ENCODE measurements around the gene KPNA2. TPM values are rescaled to one million over a fixed set of nuclear protein-coding genes. Genes with fewer than 3 reads are reported as not detected.
A peak's percentile ranks its signal among the peaks of the same experiment; 100 is the strongest.

Gene KPNA2
- total and polyA plus RNA-seq, 2 of the 13 experiments (the other 11 are each of a cell fraction or from before 2014, with no cell fraction given): 111 to 305 TPM

GRCh38 chr17:68019675-68020408, 15.7 kb upstream of the KPNA2 start (continued):
- TF ChIP-seq HMG20B (CRISPR knock-in tag; conservative IDR thresholded peaks at IDR 0.05) (peak; percentile 77; the same call in 1 of the 2 replicates), NR2F6 (IDR thresholded peaks at IDR 0.05) (peak; percentile 47; the same call in 1 of the 2 replicates), NR2F6 (CRISPR knock-in tag; IDR thresholded peaks at IDR 0.05) (peak; percentile 87), ZNF17 (CRISPR knock-in tag; IDR thresholded peaks at IDR 0.05) (no peak), BRCA1 (CRISPR knock-in tag; IDR thresholded peaks at IDR 0.05) (peak; percentile 72; the same call in 1 of the 2 replicates), TCF7 (IDR thresholded peaks at IDR 0.05; ENCODE audit: low read depth) (no peak), REL (CRISPR knock-in tag; conservative IDR thresholded peaks at IDR 0.05) (0 out of 2 replicates have a peak, but pooled peaks have one; percentile 84), SIX1 (CRISPR knock-in tag; IDR thresholded peaks at IDR 0.05; ENCODE audit: borderline replicate concordance) (peak; percentile 89), ZNF652 (CRISPR knock-in tag; IDR thresholded peaks at IDR 0.05; ENCODE audit: borderline replicate concordance, low read depth) (peak; percentile 61; the same call in 1 of the 2 replicates), ZNF121 (CRISPR knock-in tag; IDR thresholded peaks at IDR 0.05) (peak; percentile 51), TCF7L2 (IDR thresholded peaks at IDR 0.05; ENCODE audit: low read depth, low read length) (no peak), IKZF5 (CRISPR knock-in tag; IDR thresholded peaks at IDR 0.05) (peak; percentile 99), GPN1 (CRISPR knock-in tag; IDR thresholded peaks at IDR 0.05; ENCODE audit: borderline replicate concordance) (peak; percentile 86; the same call in 1 of the 2 replicates), ELK4 (CRISPR knock-in tag; IDR thresholded peaks at IDR 0.05; ENCODE audit: borderline replicate concordance) (no peak), ZFP82 (CRISPR knock-in tag; IDR thresholded peaks at IDR 0.05; ENCODE audit: borderline replicate concordance) (no peak; the same call in 1 of the 2 replicates), BRF2 (CRISPR knock-in tag; IDR thresholded peaks at IDR 0.05) (peak; percentile 98), ELF1 (CRISPR knock-in tag; IDR thresholded peaks at IDR 0.05) (peak; percentile 69; the same call in 1 of the 2 replicates), YEATS2 (CRISPR knock-in tag; IDR thresholded peaks at IDR 0.05; ENCODE audit: borderline replicate concordance) (peak; percentile 91), SRSF1 (optimal IDR thresholded peaks at IDR 0.05; ENCODE audit: low read depth, low read length) (peak; percentile 86), CTCF (CRISPR knock-in tag; IDR thresholded peaks at IDR 0.05) (peak; percentile 65), MTF1 (CRISPR knock-in tag; IDR thresholded peaks at IDR 0.05) (peak; percentile 91), SMC3 (IDR thresholded peaks at IDR 0.05; ENCODE audit: low read length) (no peak), CBFB (CRISPR knock-in tag; IDR thresholded peaks at IDR 0.05) (peak; percentile 93), ZFAT (CRISPR knock-in tag; conservative IDR thresholded peaks at IDR 0.05) (peak; percentile 83; the same call in 1 of the 2 replicates), CBX1 (IDR thresholded peaks at IDR 0.05; ENCODE audit: low read depth) (peak; percentile 95)

Measured in HepG2 (cell line).